GM18511 (cell line): ENCODE results near the gene LPGAT1.
"Not testable (repeated sequence)": the region's sequence is repeated elsewhere in the genome, so short reads cannot be mapped to it uniquely, and the experiment has no call there.

Source experiments
- ATAC-seq: cut with Tn5 transposase; IDR thresholded peaks from one replicate; pipeline ENCODE4 v1.9.1; 2021; ENCODE audit warnings: mild to moderate bottlenecking, moderate library complexity; ENCODE audit not compliant: unreplicated experiment

LPGAT1 gene

GRCh38 chr1:211736351-211736915 is 94.1 kb downstream of the LPGAT1 start:
- ATAC-seq, result no peak

GRCh38 chr1:211735208-211736170 is 95.1 kb downstream of the LPGAT1 start:
- no peak for ATAC-seq

- no peak for ATAC-seq
Measured at GRCh38 chr1:211734791-211735190, 95.8 kb downstream of the LPGAT1 start.

GRCh38 chr1:211734359-211734758 is 96.2 kb downstream of the LPGAT1 start:
- no peak for ATAC-seq

GRCh38 chr1:211732293-211732980 is 98.1 kb downstream of the LPGAT1 start:
- peak; percentile 83 for ATAC-seq

GRCh38 chr1:211731456-211732292 is 98.9 kb downstream of the LPGAT1 start:
- ATAC-seq, result peak; percentile 25

- ATAC-seq, result no peak
Measured at GRCh38 chr1:211730347-211730746, 100.2 kb downstream of the LPGAT1 start.

- ATAC-seq, result no peak
Measured at GRCh38 chr1:211729238-211729637, 101.3 kb downstream of the LPGAT1 start.

- ATAC-seq, result no peak
Measured at GRCh38 chr1:211726467-211726995, 104.0 kb downstream of the LPGAT1 start.

GRCh38 chr1:211724687-211725196 is 105.8 kb downstream of the LPGAT1 start:
- no peak for ATAC-seq

- no peak for ATAC-seq
Measured at GRCh38 chr1:211723273-211723672, 107.3 kb downstream of the LPGAT1 start.

GRCh38 chr1:211722277-211723175 is 108.0 kb downstream of the LPGAT1 start:
- ATAC-seq, result no peak

GRCh38 chr1:211716555-211716954 is 114.0 kb downstream of the LPGAT1 start:
- not testable (repeated sequence) for ATAC-seq

- no peak for ATAC-seq
Measured at GRCh38 chr1:211715971-211716370, 114.6 kb downstream of the LPGAT1 start.

- ATAC-seq, result no peak
Measured at GRCh38 chr1:211714154-211714553, 116.4 kb downstream of the LPGAT1 start.

- ATAC-seq, result no peak
Measured at GRCh38 chr1:211713231-211713630, 117.3 kb downstream of the LPGAT1 start.

- ATAC-seq, result no peak
Measured at GRCh38 chr1:211711315-211711705, 119.3 kb downstream of the LPGAT1 start.

- no peak for ATAC-seq
Measured at GRCh38 chr1:211710566-211711314, 119.8 kb downstream of the LPGAT1 start.

GRCh38 chr1:211708926-211709325 is 121.6 kb downstream of the LPGAT1 start:
- ATAC-seq, result no peak
